ENCODE measurements around the gene SLC25A42.

SLC25A42 gene

GRCh38 chr19:19107654-19108053, 43.9 kb downstream of the SLC25A42 start:
- Histone ChIP-seq H3K4me1 (ENCODE audit: insufficient read depth, poor library complexity, severe bottlenecking) (no peaks in the 10 kb centered on the region), H3K4me3 (ENCODE audit: severe bottlenecking) (no peak overlapping the region), H3K9me3 (ENCODE audit: severe bottlenecking) (no peaks in the 10 kb centered on the region), H3K36me3 (ENCODE audit: low read depth) (no peaks in the 10 kb centered on the region), H3K27me3 (ENCODE audit: insufficient read depth, poor library complexity, severe bottlenecking) (peaks cover 7% of the 10 kb centered on the region), H3K27ac (ENCODE audit: poor library complexity, severe bottlenecking) (no peak overlapping the region)
- DNase-seq (ENCODE audit: low spot score) (no peak), ATAC-seq (ENCODE audit: low read depth) (no peak; the same call in 2 of the 3 replicates)
- no peak for TF ChIP-seq CTCF (IDR thresholded peaks at IDR 0.05; ENCODE audit: poor library complexity, severe bottlenecking)

GRCh38 chr19:19109601-19110000, 45.8 kb downstream of the SLC25A42 start:
- DNase-seq (ENCODE audit: low spot score): no peak
- H3K4me1 ChIP-seq (ENCODE audit: insufficient read depth, poor library complexity, severe bottlenecking): no peaks in the 10 kb centered on the region
- ATAC-seq (ENCODE audit: low read depth): no peak

GRCh38 chr19:19110410-19111135, 46.8 kb downstream of the SLC25A42 start:
- no peak for DNase-seq (ENCODE audit: low spot score)
- H3K27me3 ChIP-seq (ENCODE audit: insufficient read depth, poor library complexity, severe bottlenecking): peaks cover 7% of the 10 kb centered on the region
- no peak overlapping the region for H3K4me3 ChIP-seq (ENCODE audit: severe bottlenecking)
- no peaks in the 10 kb centered on the region for H3K9me3 ChIP-seq (ENCODE audit: severe bottlenecking)
- H3K27ac ChIP-seq (ENCODE audit: poor library complexity, severe bottlenecking): no peak overlapping the region
- TF ChIP-seq CTCF (IDR thresholded peaks at IDR 0.05; ENCODE audit: poor library complexity, severe bottlenecking): peak; percentile 36
- H3K36me3 ChIP-seq (ENCODE audit: low read depth): no peaks in the 10 kb centered on the region
- peak; percentile 39; the same call in 1 of the 3 replicates for ATAC-seq (ENCODE audit: low read depth)
- no peaks in the 10 kb centered on the region for H3K4me1 ChIP-seq (ENCODE audit: insufficient read depth, poor library complexity, severe bottlenecking)

More at GRCh38 chr19:19109601-19110000, 45.8 kb downstream of the SLC25A42 start:
- no peaks in the 10 kb centered on the region for H3K36me3 ChIP-seq (ENCODE audit: low read depth)
- no peak overlapping the region for H3K27ac ChIP-seq (ENCODE audit: poor library complexity, severe bottlenecking)
- H3K27me3 ChIP-seq (ENCODE audit: insufficient read depth, poor library complexity, severe bottlenecking): peaks cover 7% of the 10 kb centered on the region
- no peak for TF ChIP-seq CTCF (IDR thresholded peaks at IDR 0.05; ENCODE audit: poor library complexity, severe bottlenecking)
- no peak overlapping the region for H3K4me3 ChIP-seq (ENCODE audit: severe bottlenecking)
- no peaks in the 10 kb centered on the region for H3K9me3 ChIP-seq (ENCODE audit: severe bottlenecking)

- H3K27ac ChIP-seq (ENCODE audit: poor library complexity, severe bottlenecking): no peak overlapping the region
- no peak for ATAC-seq (ENCODE audit: low read depth)
- H3K36me3 ChIP-seq (ENCODE audit: low read depth): no peaks in the 10 kb centered on the region
- no peak for TF ChIP-seq CTCF (IDR thresholded peaks at IDR 0.05; ENCODE audit: poor library complexity, severe bottlenecking)
- H3K4me3 ChIP-seq (ENCODE audit: severe bottlenecking): no peak overlapping the region
- no peak for DNase-seq (ENCODE audit: low spot score)
- no peaks in the 10 kb centered on the region for H3K9me3 ChIP-seq (ENCODE audit: severe bottlenecking)
- no peaks in the 10 kb centered on the region for H3K4me1 ChIP-seq (ENCODE audit: insufficient read depth, poor library complexity, severe bottlenecking)
- peaks cover 7% of the 10 kb centered on the region for H3K27me3 ChIP-seq (ENCODE audit: insufficient read depth, poor library complexity, severe bottlenecking)
These were observed 47.5 kb downstream of the SLC25A42 start for GRCh38 chr19:19111136-19111835.

All from RWPE2 (cell line).